Measurements from ENCODE around the gene SHROOM3.

GRCh38 chr4:76740866-76741662, 306.0 kb downstream of the SHROOM3 start:
- TF ChIP-seq ZNF274 (IDR thresholded peaks at IDR 0.05; ENCODE audit: low read depth, low read length) = no peak
- TF ChIP-seq YY1 (IDR thresholded peaks at IDR 0.05; ENCODE audit: insufficient read depth, insufficient read length) = no peak
- TF ChIP-seq SUZ12 (IDR thresholded peaks at IDR 0.05; ENCODE audit: extremely low read depth, insufficient read depth, insufficient read length) = no peak

All from NT2/D1 (cell line).